NT2/D1 (cell line): ENCODE results near the gene LOXL1.

Source experiments
- SUZ12 ChIP-seq: IDR thresholded peaks from 2 replicates; pipeline ENCODE4 v1.6.1; 2011; ENCODE audit not compliant: insufficient read length, insufficient read depth; ENCODE audit errors: extremely low read depth
- YY1 ChIP-seq: IDR thresholded peaks from 2 replicates; pipeline ENCODE4 v1.6.1; 2011; ENCODE audit not compliant: insufficient read length, insufficient read depth
- ZNF274 ChIP-seq: IDR thresholded peaks from 2 replicates; pipeline ENCODE4 v1.6.1; 2011; ENCODE audit warnings: mild to moderate bottlenecking, low read depth, low read length

GRCh38 chr15:73889053-73889761 is 37.1 kb upstream of the LOXL1 start:
- TF ChIP-seq YY1: no peak
- TF ChIP-seq ZNF274: no peak
- TF ChIP-seq SUZ12: no peak
